GM12878 (cell line): ENCODE results near the gene ZNF99. TPM values are rescaled to one million over a fixed set of nuclear protein-coding genes. Genes with fewer than 3 reads are reported as not detected.
"Not testable (repeated sequence)": the region's sequence is repeated elsewhere in the genome, so short reads cannot be mapped to it uniquely, and the experiment has no call there.

Experiments used
- ATAC-seq: fragments of 200-7000 bp; cut with Tn5 transposase; 3 replicates; pipeline ENCODE4 v1.9.1; 2020; ENCODE audit warnings: mild to moderate bottlenecking, moderate library complexity
- BruUV-seq: library from RNA; stranded (reverse); fragments of 400-500 nt; replicated peaks from 2 replicates; lab custom pipeline; 2021; lab: Mats Ljungman, UMichigan
- CTCF ChIA-PET: fragments of 300-600 bp; sonication (Branson Sonifier 250); formaldehyde crosslinking; extraction: SDS; loops from one replicate; lab custom pipeline; 2021; ENCODE audit warnings: inconsistent platforms; lab: Yijun Ruan, JAX
- POLR2A ChIA-PET: fragments of 350-600 bp; formaldehyde crosslinking; extraction: SDS; loops from one replicate; lab custom pipeline; 2021; ENCODE audit warnings: inconsistent platforms; lab: Charles Lee
- RAD21 ChIA-PET: fragments of 300-600 bp; sonication (Branson Sonifier 250); formaldehyde crosslinking; loops from one replicate; lab custom pipeline; 2023; ENCODE audit warnings: antibody characterized with exemption; ENCODE audit not compliant: unreplicated experiment; lab: Charles Lee
- SMC1A ChIA-PET: fragments of 300-600 bp; sonication (Branson Sonifier 250); formaldehyde crosslinking; loops from one replicate; lab custom pipeline; 2023; ENCODE audit not compliant: unreplicated experiment, uncharacterized antibody; lab: Charles Lee
- DNase-seq: peaks from one replicate; pipeline ENCODE4 v3.0.0-alpha.2; 2011; ENCODE audit warnings: low read depth, low spot score
- FAIRE-seq: peaks from 3 replicates; lab custom pipeline; 2011; peaks lifted over from hg19 to GRCh38; lab: Jason Lieb, UNC
- H2AFZ ChIP-seq: 2 replicates; pipeline ENCODE4 v1.6.0; 2011; ENCODE audit warnings: low read depth, low read length, control low read depth; ENCODE audit not compliant: control insufficient read depth
- H3K27ac ChIP-seq: 2 replicates; pipeline ENCODE4 v1.5.1; 2011; ENCODE audit warnings: control low read depth; ENCODE audit not compliant: control insufficient read depth, insufficient read depth
- H3K27me3 ChIP-seq, 2 experiments: replicated peaks in 1 of 2; 2 replicates each; pipeline versions ENCODE4 v1.6.0 to v1.6.1; 2011; ENCODE audit warnings: low read length in 1 of 2; ENCODE audit not compliant: control insufficient read depth in 2 of 2, insufficient read depth in 2 of 2
- H3K36me3 ChIP-seq, 2 experiments: 2 replicates each; pipeline ENCODE4 v1.5.1; 2011; ENCODE audit warnings: low read length in 1 of 2; ENCODE audit not compliant: control insufficient read depth in 2 of 2, insufficient read depth in 2 of 2
- H3K4me1 ChIP-seq: 2 replicates; pipeline ENCODE4 v1.6.1; 2011; ENCODE audit warnings: mild to moderate bottlenecking, low read length, moderate library complexity, mixed read lengths; ENCODE audit not compliant: control insufficient read depth, insufficient read depth
- H3K4me2 ChIP-seq: 2 replicates; pipeline ENCODE4 v1.6.0; 2011; ENCODE audit warnings: control low read depth; ENCODE audit not compliant: control insufficient read depth, insufficient read depth
- H3K4me3 ChIP-seq: fragments of 200-600 bp; sonication (generic); 2 replicates; pipeline ENCODE4 v1.5.1; 2016
- H3K79me2 ChIP-seq: 2 replicates; pipeline ENCODE4 v1.6.0; 2011; ENCODE audit warnings: low read length; ENCODE audit not compliant: control insufficient read depth, insufficient read depth
- H3K9ac ChIP-seq: 2 replicates; pipeline ENCODE4 v1.8.0; 2011; ENCODE audit warnings: low read length, control low read depth, mixed read lengths; ENCODE audit not compliant: control insufficient read depth, insufficient read depth
- H3K9me3 ChIP-seq: replicated peaks from 3 replicates; pipeline ENCODE4 v1.5.1; 2011; ENCODE audit warnings: mild to moderate bottlenecking, low read length; ENCODE audit not compliant: control insufficient read depth, insufficient read depth
- H4K20me1 ChIP-seq: 2 replicates; pipeline ENCODE4 v1.6.0; 2011; ENCODE audit not compliant: control insufficient read depth, insufficient read depth
- POLR2AphosphoS5 ChIP-seq: IDR thresholded peaks from 2 replicates; pipeline ENCODE4 v1.6.1; 2011; ENCODE audit warnings: mild to moderate bottlenecking, low read length, inconsistent platforms
- POU2F2 ChIP-seq: IDR thresholded peaks from 3 replicates; pipeline ENCODE4 v1.6.1; 2011; ENCODE audit warnings: low read depth, mild to moderate bottlenecking, low read length, borderline replicate concordance
- WGBS: methylation state at CpG from one replicate; pipeline ENCODE4 v1.1.6; 2016; ENCODE audit warnings: low lambda C conversion rate; ENCODE audit not compliant: insufficient replicate concordance, insufficient coverage; ENCODE audit errors: missing lambda C conversion rate; 5-methylcytosine and 5-hydroxymethylcytosine counted together
- in situ Hi-C: fragments of 300-500 bp; cut with MboI; formaldehyde crosslinking; loops from 9 replicates; pipeline ENCODE4 v1.14.3; 2018; ENCODE audit warnings: mixed read lengths
- intact Hi-C: fragments of 100-400 bp; cut with micrococcal nuclease; formaldehyde crosslinking; loops from one replicate; pipeline ENCODE4 v1.14.2; 2022; ENCODE audit not compliant: unreplicated experiment
- polyA plus RNA-seq, 11 experiments: library from polyadenylated mRNA; depleted of rRNA in 4 of 11; unstranded in 6 of 11; stranded (reverse) in 5 of 11; fragments of >200 nt; fragmentation: Nextera tagmentation in 4 of 11; fragmentation: Illumina TruSeq in 1 of 11; extraction: Ambion mirVana in 4 of 11; extraction: Trizol in 1 of 11; gene quantifications; 1 replicate in 1 of 11; 2 replicates in 10 of 11; pipeline versions ENCODE4 v1.2.1 to v1.2.3, GENCODE V29; 2011 to 2016; ENCODE audit warnings: inconsistent platforms in 2 of 11, missing spikeins in 2 of 11, low read depth in 1 of 11
- total RNA-seq, 4 experiments: library from RNA; depleted of rRNA in 3 of 4; stranded (reverse); fragments of >200 nt in 3 of 4; fragmentation: Illumina TruSeq in 1 of 4; extraction: Trizol in 1 of 4; gene quantifications; 2 replicates each; pipeline versions ENCODE4 v1.2.1 to v1.2.3, GENCODE V29; 2013 to 2021

ZNF99 gene
- total and polyA plus RNA-seq, 10 of the 15 experiments (the other 5 are each of a cell fraction or from before 2014, with no cell fraction given), result not detected

- Histone ChIP-seq H3K4me3 (no peak overlapping the region), H3K9me3 (no peaks in the 10 kb centered on the region; the same call in 2 of the 3 replicates), H3K9ac (no peak overlapping the region), H3K79me2 (no peaks in the 10 kb centered on the region), H3K4me1 (no peaks in the 10 kb centered on the region), H3K4me2 (no peak overlapping the region), H3K27me3 (no peaks in the 10 kb centered on the region), H2AFZ (no peak overlapping the region), H4K20me1 (no peaks in the 10 kb centered on the region), H3K27ac (no peak overlapping the region), H3K36me3 (no peaks in the 10 kb centered on the region)
- ChIA-PET CTCF (no interaction called here), SMC1A (no interaction called here), RAD21 (no interaction called here), POLR2A (no interaction called here)
- no peak for DNase-seq
- no TSS peak for BruUV-seq
- in situ Hi-C loops, result no loop called here
- TF ChIP-seq POLR2AphosphoS5 (no peak), POU2F2 (no peak)
- 73% methylated on average over 5 of the region's 5 CpGs for WGBS
- intact Hi-C loops, result no loop called here
- no peak for ATAC-seq
- no peak for FAIRE-seq
Measured at GRCh38 chr19:22797040-22797439, 13.1 kb upstream of the ZNF99 start.

- SMC1A ChIA-PET, H3K4me1 ChIP-seq, H3K27me3 ChIP-seq, in situ Hi-C loops, CTCF ChIA-PET, H3K36me3 ChIP-seq, RAD21 ChIA-PET, intact Hi-C loops, DNase-seq, H3K27ac ChIP-seq, H3K4me2 ChIP-seq, FAIRE-seq, H3K79me2 ChIP-seq, H3K9ac ChIP-seq, H2AFZ ChIP-seq, H3K9me3 ChIP-seq, H4K20me1 ChIP-seq, BruUV-seq, H3K4me3 ChIP-seq, ATAC-seq, POLR2A ChIA-PET: not testable (repeated sequence)
- WGBS, result 31% methylated on average over 4 of the region's 4 CpGs
Measured at GRCh38 chr19:22792863-22793262, 8.9 kb upstream of the ZNF99 start.
